ENCODE data around the gene LY6G6F.

GRCh38 chr6:31758281-31758680 lies 51.6 kb downstream of the LY6G6F start:
- TF ChIP-seq SIN3A (IDR thresholded peaks at IDR 0.05; ENCODE audit: borderline replicate concordance, insufficient read depth, low read length), result no peak
- no peak for TF ChIP-seq TAF1 (IDR thresholded peaks at IDR 0.05; ENCODE audit: borderline replicate concordance, insufficient read depth, low read length)
- TF ChIP-seq POLR2AphosphoS5 (IDR thresholded peaks at IDR 0.05; ENCODE audit: low read depth, low read length), result no peak
- TF ChIP-seq REST (IDR thresholded peaks at IDR 0.05; ENCODE audit: insufficient read depth in 1 of 2, low read depth in 2 of 2, low read length in 2 of 2), result no peak
- no peak for TF ChIP-seq FOXP2 (optimal IDR thresholded peaks at IDR 0.05; ENCODE audit: borderline replicate concordance, extremely low read depth, extremely low read length, insufficient read depth)
